ENCODE results near the gene MAML2. TPM values are rescaled to one million over a fixed set of nuclear protein-coding genes. Genes with fewer than 3 reads are reported as not detected.

Gene MAML2
- total RNA-seq, 1 donor from 2014 or later: 31.5 TPM

DNA sequence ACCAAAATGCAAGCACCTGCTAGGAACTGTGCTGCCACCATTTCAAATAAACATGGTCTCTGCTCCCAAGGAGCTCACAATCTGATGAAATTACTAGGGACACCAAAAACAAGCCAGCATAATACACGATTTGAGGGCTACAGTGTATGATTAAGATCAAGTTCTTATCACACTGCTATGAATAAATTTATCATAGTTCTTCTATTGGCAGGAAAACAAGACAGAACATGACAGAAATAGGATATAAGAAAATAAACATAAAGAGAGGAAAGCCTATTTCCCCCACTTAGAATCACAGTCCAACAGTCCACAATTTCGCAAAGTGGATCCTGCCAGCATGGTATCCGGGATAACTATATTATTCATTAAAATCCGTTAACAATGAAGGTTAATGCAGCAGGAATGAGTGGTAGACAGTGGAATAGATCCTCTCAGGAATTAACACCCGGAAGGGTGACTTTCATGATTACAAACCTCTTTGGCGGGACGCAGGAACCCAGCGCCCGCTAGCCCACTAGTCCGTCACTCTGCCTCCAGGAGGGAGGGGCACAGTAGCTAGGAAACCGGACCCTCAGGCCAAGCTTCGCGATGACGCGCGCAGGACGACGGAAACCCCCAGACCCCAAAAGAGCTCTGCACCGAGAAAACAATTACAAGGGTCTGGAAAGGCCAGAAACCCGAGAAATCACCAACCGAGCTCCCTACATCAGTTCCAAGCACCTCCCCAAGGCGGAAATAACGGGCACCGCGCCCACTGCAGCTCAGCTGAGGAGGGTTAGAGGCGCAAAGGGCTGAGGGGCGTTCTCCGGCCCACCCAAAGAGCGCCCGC, 46.1 kb upstream of the MAML2 start:
- no peaks in the 10 kb centered on the region for H3K9me3 ChIP-seq
- peaks cover 6% of the 10 kb centered on the region for H3K36me3 ChIP-seq
- peak overlapping the region; percentile 91 for H3K27ac ChIP-seq
- TF ChIP-seq, protein P1, sequence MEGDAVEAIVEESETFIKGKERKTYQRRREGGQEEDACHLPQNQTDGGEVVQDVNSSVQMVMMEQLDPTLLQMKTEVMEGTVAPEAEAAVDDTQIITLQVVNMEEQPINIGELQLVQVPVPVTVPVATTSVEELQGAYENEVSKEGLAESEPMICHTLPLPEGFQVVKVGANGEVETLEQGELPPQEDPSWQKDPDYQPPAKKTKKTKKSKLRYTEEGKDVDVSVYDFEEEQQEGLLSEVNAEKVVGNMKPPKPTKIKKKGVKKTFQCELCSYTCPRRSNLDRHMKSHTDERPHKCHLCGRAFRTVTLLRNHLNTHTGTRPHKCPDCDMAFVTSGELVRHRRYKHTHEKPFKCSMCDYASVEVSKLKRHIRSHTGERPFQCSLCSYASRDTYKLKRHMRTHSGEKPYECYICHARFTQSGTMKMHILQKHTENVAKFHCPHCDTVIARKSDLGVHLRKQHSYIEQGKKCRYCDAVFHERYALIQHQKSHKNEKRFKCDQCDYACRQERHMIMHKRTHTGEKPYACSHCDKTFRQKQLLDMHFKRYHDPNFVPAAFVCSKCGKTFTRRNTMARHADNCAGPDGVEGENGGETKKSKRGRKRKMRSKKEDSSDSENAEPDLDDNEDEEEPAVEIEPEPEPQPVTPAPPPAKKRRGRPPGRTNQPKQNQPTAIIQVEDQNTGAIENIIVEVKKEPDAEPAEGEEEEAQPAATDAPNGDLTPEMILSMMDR (IDR thresholded peaks at IDR 0.05): no peak
- intact Hi-C loops (cut with DNase I): no loop called here
- peak overlapping the region; percentile 88 for H3K4me3 ChIP-seq
- H3K27me3 ChIP-seq (ENCODE audit: low read depth): no peaks in the 10 kb centered on the region
- DNase-seq (no peak), ATAC-seq (peak; percentile 71 to 73)
- H3K4me1 ChIP-seq: peaks cover 28% of the 10 kb centered on the region

DNA sequence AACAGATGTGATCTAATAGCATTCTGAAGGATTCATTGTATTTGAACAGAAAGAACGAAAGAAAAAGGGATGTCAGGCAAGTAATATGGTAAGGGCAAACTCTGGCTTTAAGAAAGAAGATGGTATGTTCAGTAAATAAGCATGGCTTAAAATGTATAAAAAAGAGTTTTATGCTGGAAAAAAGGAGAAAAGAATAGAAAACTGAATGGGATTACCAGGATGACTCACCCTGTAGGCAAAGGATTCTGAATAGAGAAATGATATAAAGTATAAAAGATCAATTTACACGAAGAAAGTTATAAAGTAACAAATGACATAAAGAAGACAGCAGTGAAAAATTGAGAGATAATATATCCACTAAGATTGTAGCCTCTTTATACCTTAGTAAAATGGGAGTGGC, 42.2 kb upstream of the MAML2 start:
- TF ChIP-seq, protein P1 (IDR thresholded peaks at IDR 0.05): no peak
- ATAC-seq (no peak), DNase-seq (no peak)
- Histone ChIP-seq H3K9me3 (no peaks in the 10 kb centered on the region), H3K4me1 (peaks cover 21% of the 10 kb centered on the region), H3K36me3 (peaks cover 39% of the 10 kb centered on the region), H3K27ac (no peak overlapping the region), H3K4me3 (no peak overlapping the region), H3K27me3 (ENCODE audit: low read depth) (no peaks in the 10 kb centered on the region)
- intact Hi-C loops (cut with DNase I): no loop called here

DNA sequence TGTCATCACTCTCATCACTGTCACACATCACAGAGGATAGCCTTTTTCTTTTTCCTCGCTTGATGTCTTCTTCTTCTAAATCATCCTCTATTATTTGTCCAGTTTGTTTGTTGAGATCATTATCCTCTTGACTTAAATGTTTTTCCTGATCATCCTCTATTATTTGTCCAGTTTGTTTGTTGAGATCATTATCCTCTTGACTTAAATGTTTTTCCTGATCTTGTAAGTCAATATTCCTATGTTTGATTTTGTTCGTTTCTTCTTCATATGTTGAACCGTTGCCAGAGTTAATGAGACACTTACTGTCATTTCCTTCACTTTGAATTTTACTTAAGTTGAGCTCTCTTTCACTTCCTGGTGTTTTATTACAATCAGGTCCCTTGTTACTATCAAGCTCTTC, 41.2 kb upstream of the MAML2 start:
- Histone ChIP-seq H3K9me3 (no peaks in the 10 kb centered on the region), H3K36me3 (peaks cover 39% of the 10 kb centered on the region)
- intact Hi-C loops (cut with DNase I): no loop called here

DNA sequence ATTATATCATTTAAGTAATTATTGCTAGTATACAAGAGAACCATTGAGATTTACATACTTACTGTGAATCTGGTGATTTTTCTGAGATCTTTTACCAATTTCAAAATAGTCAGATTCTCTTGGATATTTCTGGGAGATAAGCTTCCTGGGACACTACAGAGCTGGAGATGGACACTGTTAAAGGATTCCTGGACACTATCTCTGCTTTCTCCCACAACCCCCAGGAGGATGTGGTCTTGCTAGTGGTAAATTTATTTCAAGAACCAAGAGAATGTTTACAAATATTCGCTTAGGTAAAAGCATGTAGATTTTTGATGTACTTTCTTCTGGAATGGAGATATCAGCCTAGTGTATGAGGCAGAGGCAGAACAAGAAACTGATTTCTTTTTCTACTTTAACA, 33.8 kb upstream of the MAML2 start:
- TF ChIP-seq, protein P1 (IDR thresholded peaks at IDR 0.05): no peak
- no peak overlapping the region for H3K27ac ChIP-seq
- ATAC-seq (no peak), DNase-seq (no peak)
- H3K36me3 ChIP-seq: peaks cover 20% of the 10 kb centered on the region
- intact Hi-C loops (cut with DNase I): no loop called here
- no peaks in the 10 kb centered on the region for H3K9me3 ChIP-seq
- H3K4me3 ChIP-seq: no peak overlapping the region
- H3K27me3 ChIP-seq (ENCODE audit: low read depth): no peaks in the 10 kb centered on the region
- no peaks in the 10 kb centered on the region for H3K4me1 ChIP-seq

More for the DNA sequence above, 41.2 kb upstream of the MAML2 start:
- TF ChIP-seq, protein P1 (IDR thresholded peaks at IDR 0.05): no peak
- Histone ChIP-seq H3K4me3 (no peak overlapping the region), H3K27me3 (ENCODE audit: low read depth) (no peaks in the 10 kb centered on the region), H3K4me1 (peaks cover 21% of the 10 kb centered on the region), H3K27ac (no peak overlapping the region)
- ATAC-seq: no peak
- DNase-seq: no peak

DNA sequence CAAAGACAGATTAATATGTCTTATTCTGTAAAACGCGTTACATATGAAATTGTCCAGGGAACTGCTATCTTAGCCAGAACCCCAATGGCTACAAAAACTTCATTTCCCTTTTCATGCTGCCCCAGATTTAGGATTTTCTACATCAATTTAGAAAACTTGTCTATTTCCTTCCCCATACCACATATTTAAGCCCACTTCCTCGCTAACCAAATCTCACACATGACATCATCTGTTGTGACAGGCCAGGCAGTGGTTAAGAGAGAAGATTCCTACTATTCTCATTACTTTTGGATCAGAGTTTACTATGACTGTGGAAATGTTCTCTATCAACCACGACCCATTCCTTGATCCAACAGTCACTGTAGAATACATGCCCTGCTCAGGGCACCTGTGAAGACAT, 30.8 kb upstream of the MAML2 start:
- no peak for DNase-seq
- ATAC-seq: no peak
- TF ChIP-seq, protein P1 (IDR thresholded peaks at IDR 0.05): no peak
- no peak overlapping the region for H3K4me3 ChIP-seq
- H3K36me3 ChIP-seq: peaks cover 35% of the 10 kb centered on the region
- H3K27ac ChIP-seq: no peak overlapping the region
- no peaks in the 10 kb centered on the region for H3K27me3 ChIP-seq (ENCODE audit: low read depth)
- H3K4me1 ChIP-seq: no peaks in the 10 kb centered on the region
- intact Hi-C loops (cut with DNase I): no loop called here
- H3K9me3 ChIP-seq: no peaks in the 10 kb centered on the region
